Kidney (tissue), 14 donors: Measurements from ENCODE around the gene CLCNKA. TPM values are rescaled to one million over a fixed set of nuclear protein-coding genes. Genes with fewer than 3 reads are reported as not detected.
"Not testable (repeated sequence)": the region's sequence is repeated elsewhere in the genome, so short reads cannot be mapped to it uniquely, and the experiment has no call there.

Source experiments
- DNase-seq, 5 donors: peaks; one replicate each; pipeline ENCODE4 v3.0.0-alpha.2; 2013 to 2020
- FAIRE-seq: peaks from 2 replicates; lab custom pipeline; 2012; peaks lifted over from hg19 to GRCh38; lab: Jason Lieb, UNC
- H3K27ac ChIP-seq, 2 donors: one replicate each; pipeline ENCODE4 v1.7.0; 2013; ENCODE audit warnings: low read depth in 2 of 2, low read length in 2 of 2, inconsistent platforms in 1 of 2
- H3K27me3 ChIP-seq: one replicate; pipeline ENCODE4 v1.7.1; 2013; ENCODE audit warnings: low read length, inconsistent platforms; ENCODE audit not compliant: control insufficient read depth, insufficient read depth
- H3K36me3 ChIP-seq, 3 donors: one replicate each; pipeline versions ENCODE4 v1.7.0 to v1.7.1; 2013; ENCODE audit warnings: low read length in 3 of 3, control low read depth in 1 of 3, inconsistent platforms in 1 of 3; ENCODE audit not compliant: insufficient read depth in 3 of 3, control insufficient read depth in 2 of 3
- H3K4me1 ChIP-seq, 3 donors: one replicate each; pipeline versions ENCODE4 v1.7.0 to v1.7.1; 2013; ENCODE audit warnings: low read length in 3 of 3, inconsistent platforms in 1 of 3, low read depth in 1 of 3; ENCODE audit not compliant: control insufficient read depth in 2 of 3, insufficient read depth in 2 of 3
- H3K4me3 ChIP-seq, 3 donors: one replicate each; pipeline versions ENCODE4 v1.7.0 to v1.8.1; 2013; ENCODE audit warnings: low read length in 3 of 3, control low read depth in 1 of 3, inconsistent platforms in 1 of 3
- H3K9ac ChIP-seq, 3 donors: one replicate each; pipeline versions ENCODE4 v1.7.0 to v1.7.1; 2013; ENCODE audit warnings: low read length in 3 of 3, control low read depth in 1 of 3, inconsistent platforms in 1 of 3
- H3K9me3 ChIP-seq, 3 donors: one replicate each; pipeline versions ENCODE4 v1.7.0 to v1.7.1; 2013; ENCODE audit warnings: low read length in 3 of 3, control low read depth in 1 of 3, inconsistent platforms in 1 of 3; ENCODE audit not compliant: control insufficient read depth in 2 of 3, insufficient read depth in 1 of 3
- CTCF ChIP-seq: IDR thresholded peaks from 3 replicates; pipeline ENCODE4 v1.5.1; 2012; ENCODE audit warnings: mild to moderate bottlenecking, moderate library complexity, borderline replicate concordance; ENCODE audit not compliant: insufficient read depth; ENCODE audit errors: extremely low read depth
- intact Hi-C: fragments of 100-400 bp; cut with DNase I; formaldehyde crosslinking; loops from one replicate; pipeline ENCODE4 v1.11.1; 2022
- polyA plus RNA-seq: library from polyadenylated mRNA; stranded (reverse); fragments of 350-450 nt; fragmentation: Illumina TruSeq; extraction: RNeasy Lipid Tissue Mini Kit (QIAGEN cat#74804); gene quantifications from one replicate; pipeline ENCODE4 v1.2.3, GENCODE V29; 2014; ENCODE audit warnings: low read depth, low replicate concordance; ENCODE audit not compliant: insufficient read depth
- total RNA-seq: library from RNA; stranded (reverse); fragmentation: NEBNext Ultra II Directional; extraction: Animal tissue kit (Norgen Biotek cat#: 25700); gene quantifications from one replicate; pipeline ENCODE4 v1.2.1, GENCODE V29; 2021
- donor health status: control.
- donor health status: control.
- donor health status: control.
- donor health status: control.
- donor health status: control.
- donor health status: DM: yes; HTN: yes; CAD: no.
- donor health status: Normal renal cell carcinoma (clear cell type).

CLCNKA gene
- total and polyA plus RNA-seq, 2 donors from 2014 or later: 7.8 to 187 TPM

DNA sequence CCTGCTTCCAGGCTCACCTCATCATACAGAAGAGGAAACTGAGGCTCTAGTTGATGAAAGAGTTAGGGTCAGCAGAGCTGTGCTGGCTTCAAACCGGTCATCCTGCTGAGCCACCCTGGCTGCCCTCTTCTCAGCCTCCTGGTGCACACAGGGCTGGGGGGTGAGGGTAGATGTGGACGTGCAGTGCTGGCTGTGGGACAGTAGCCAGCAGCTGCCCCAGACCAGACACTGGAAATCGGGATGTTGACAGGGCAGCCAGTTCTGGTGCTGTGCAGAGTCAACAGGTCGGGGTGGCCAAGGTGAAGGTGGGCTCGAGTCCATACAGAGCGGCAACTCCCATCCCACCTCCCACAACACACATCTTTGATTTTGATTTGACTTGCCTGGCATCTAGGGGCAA lies 1.5 kb upstream of the CLCNKA start:
- no peak overlapping the region for H3K4me3 ChIP-seq
- no peak for FAIRE-seq
- peak overlapping the region in 1 of 3 donors; percentile 13 for H3K9ac ChIP-seq
- H3K36me3 ChIP-seq: no peaks in the 10 kb centered on the region
- H3K27ac ChIP-seq: peak overlapping the region; percentile 59 to 74
- no peaks in the 10 kb centered on the region for H3K27me3 ChIP-seq
- H3K9me3 ChIP-seq: no peaks in the 10 kb centered on the region
- no peak for DNase-seq
- H3K4me1 ChIP-seq: peaks cover 0 to 34% (median 0%) of the 10 kb centered on the region in 3 donors
- no peak for TF ChIP-seq CTCF
- intact Hi-C loops: no loop called here

- H3K9ac ChIP-seq, H3K9me3 ChIP-seq, H3K36me3 ChIP-seq, H3K27me3 ChIP-seq, FAIRE-seq, DNase-seq, intact Hi-C loops, H3K4me3 ChIP-seq: not testable (repeated sequence)
- Histone ChIP-seq H3K27ac (peak overlapping the region; percentile 79 to 82), H3K4me1 (peaks cover 0 to 30% (median 0%) of the 10 kb centered on the region in 3 donors)
These were observed 958 bp upstream of the CLCNKA start for GRCh38 chr1:16020878-16021277.

GRCh38 chr1:16022393-16022792 lies 557 bp downstream of the CLCNKA start:
- no peaks in the 10 kb centered on the region for H3K27me3 ChIP-seq
- TF ChIP-seq CTCF: no peak
- intact Hi-C loops: no loop called here
- H3K9me3 ChIP-seq: no peaks in the 10 kb centered on the region
- peak overlapping the region in 2 of 3 donors; percentile 26 to 80 for H3K9ac ChIP-seq
- no peak for FAIRE-seq
- no peak for DNase-seq
- H3K4me1 ChIP-seq: peaks cover 0 to 29% (median 5%) of the 10 kb centered on the region in 3 donors
- peak overlapping the region; percentile 79 to 82 for H3K27ac ChIP-seq
- peak overlapping the region in 1 of 3 donors; percentile 51 for H3K4me3 ChIP-seq
- no peaks in the 10 kb centered on the region for H3K36me3 ChIP-seq

- peak overlapping the region; percentile 32 to 79 for H3K27ac ChIP-seq
- intact Hi-C loops: no loop called here
- H3K4me1 ChIP-seq: peaks cover 0 to 22% (median 5%) of the 10 kb centered on the region in 3 donors
- H3K4me3 ChIP-seq: no peak overlapping the region
- H3K9me3 ChIP-seq: no peaks in the 10 kb centered on the region
- H3K27me3 ChIP-seq: no peaks in the 10 kb centered on the region
- DNase-seq (no peak), FAIRE-seq (no peak)
- no peak for TF ChIP-seq CTCF
- H3K36me3 ChIP-seq: no peaks in the 10 kb centered on the region
- H3K9ac ChIP-seq: peak overlapping the region in 1 of 3 donors; percentile 80
These were observed 1.3 kb downstream of the CLCNKA start for GRCh38 chr1:16023050-16023653.

GRCh38 chr1:16026302-16026701 lies 4.5 kb downstream of the CLCNKA start:
- H3K9ac ChIP-seq, intact Hi-C loops, H3K27me3 ChIP-seq, H3K36me3 ChIP-seq, DNase-seq, FAIRE-seq, H3K4me3 ChIP-seq, H3K9me3 ChIP-seq, H3K27ac ChIP-seq: not testable (repeated sequence)
- peaks cover 0 to 10% (median 5%) of the 10 kb centered on the region in 3 donors for H3K4me1 ChIP-seq
